HepG2 (cell line): ENCODE results near the gene RERE. TPM values are rescaled to one million over a fixed set of nuclear protein-coding genes. Genes with fewer than 3 reads are reported as not detected.

Source experiments
- ATAC-seq: fragments of 200-7000 bp; cut with Tn5 transposase; 3 replicates; pipeline ENCODE4 v1.9.1; 2020; ENCODE audit warnings: mild to moderate bottlenecking, moderate library complexity
- BruUV-seq: library from RNA; stranded (reverse); fragments of 400-500 nt; replicated peaks from 2 replicates; lab custom pipeline; 2021; lab: Mats Ljungman, UMichigan
- CTCF ChIA-PET: fragments of 300-600 bp; formaldehyde crosslinking; extraction: SDS; loops from one replicate; lab custom pipeline; 2021; ENCODE audit warnings: low total read pairs, inconsistent platforms, low intra/inter-chr PET ratio; lab: Yijun Ruan, JAX
- POLR2A ChIA-PET: fragments of 350-600 bp; sonication (Branson Sonifier 250); formaldehyde crosslinking; loops from one replicate; lab custom pipeline; 2020; ENCODE audit warnings: antibody characterized with exemption, inconsistent platforms; lab: Yijun Ruan, JAX
- DNase-seq: peaks from one replicate; pipeline ENCODE4 v3.0.0-alpha.2; 2015; ENCODE audit warnings: low spot score
- FAIRE-seq: peaks from 3 replicates; lab custom pipeline; 2011; peaks lifted over from hg19 to GRCh38; lab: Jason Lieb, UNC
- H2AFZ ChIP-seq: one replicate; pipeline ENCODE4 v1.6.1; 2011; ENCODE audit warnings: low read length, inconsistent platforms
- H3K27ac ChIP-seq: fragments of 300-600 bp; 3 replicates; pipeline ENCODE4 v1.8.0; 2011; ENCODE audit warnings: mixed run types, mild to moderate bottlenecking, mixed read lengths, low read length, inconsistent platforms; ENCODE audit not compliant: insufficient read depth; ENCODE audit errors: extremely low read length
- H3K27me3 ChIP-seq, 2 experiments: fragments of 200-600 bp in 1 of 2; 2 replicates in 1 of 2; 3 replicates in 1 of 2; pipeline versions ENCODE4 v1.6.0 to v1.8.0; 2011; ENCODE audit warnings: low read length in 2 of 2, mild to moderate bottlenecking in 2 of 2, moderate library complexity in 2 of 2, inconsistent platforms in 1 of 2; ENCODE audit not compliant: insufficient read depth in 2 of 2, control insufficient read depth in 1 of 2
- H3K36me3 ChIP-seq, 2 experiments: fragments of 200-600 bp in 1 of 2; replicated peaks in 1 of 2; 2 replicates in 1 of 2; 3 replicates in 1 of 2; pipeline versions ENCODE4 v1.5.1 to v1.8.0; 2011; ENCODE audit warnings: low read length in 2 of 2, inconsistent platforms in 1 of 2; ENCODE audit not compliant: insufficient read depth in 2 of 2, control insufficient read depth in 1 of 2
- H3K4me1 ChIP-seq: 2 replicates; pipeline ENCODE4 v1.5.1; 2012; ENCODE audit warnings: low read length, inconsistent platforms; ENCODE audit not compliant: insufficient read depth
- H3K4me2 ChIP-seq: 2 replicates; pipeline ENCODE4 v1.6.0; 2011; ENCODE audit warnings: low read depth, low read length, inconsistent platforms
- H3K4me3 ChIP-seq, 3 experiments: fragments of 200-600 bp in 1 of 3; sonication (generic), shearing (Covaris generic) in 1 of 3; replicated peaks in 1 of 3; 2 replicates each; pipeline ENCODE4 v1.5.1; 2011 to 2016; ENCODE audit warnings: low read length in 3 of 3, inconsistent platforms in 2 of 3, low read depth in 2 of 3, mild to moderate bottlenecking in 2 of 3, control low read depth in 1 of 3, mixed read lengths in 1 of 3; ENCODE audit not compliant: insufficient read depth in 1 of 3
- H3K79me2 ChIP-seq: one replicate; pipeline ENCODE4 v1.6.1; 2011; ENCODE audit warnings: low read length, inconsistent platforms; ENCODE audit not compliant: insufficient read depth
- H3K9ac ChIP-seq: 2 replicates; pipeline ENCODE4 v1.6.0; 2011; ENCODE audit warnings: mild to moderate bottlenecking, low read depth, low read length, inconsistent platforms; ENCODE audit not compliant: insufficient read depth
- H3K9me3 ChIP-seq: 2 replicates; pipeline ENCODE4 v1.5.1; 2012; ENCODE audit warnings: mild to moderate bottlenecking, low read length
- H4K20me1 ChIP-seq: 2 replicates; pipeline ENCODE4 v1.6.0; 2011; ENCODE audit warnings: inconsistent platforms, mild to moderate bottlenecking, low read length, moderate library complexity; ENCODE audit not compliant: insufficient read depth
- CHD4 ChIP-seq: fragments of 200-600 bp; sonication (generic); IDR thresholded peaks from 2 replicates; pipeline ENCODE4 v1.7.0; 2017; ENCODE audit warnings: mild to moderate bottlenecking, low read length, borderline replicate concordance
- GLI4 ChIP-seq: sonication (generic); formaldehyde crosslinking; IDR thresholded peaks from 2 replicates; pipeline ENCODE4 v1.5.1; 2020; ENCODE audit warnings: missing genetic modification reagents, mild to moderate bottlenecking, moderate library complexity, borderline replicate concordance
- SPEN ChIP-seq: sonication (generic); formaldehyde crosslinking; IDR thresholded peaks from 2 replicates; pipeline ENCODE4 v1.5.1; 2020; ENCODE audit warnings: low read depth, mild to moderate bottlenecking, missing genetic modification reagents
- TOE1 ChIP-seq: sonication (generic); formaldehyde crosslinking; IDR thresholded peaks from 2 replicates; pipeline ENCODE4 v1.4.0; 2020; ENCODE audit warnings: mild to moderate bottlenecking, missing genetic modification reagents
- YY1 ChIP-seq: IDR thresholded peaks from 2 replicates; pipeline ENCODE4 v1.6.1; 2011; ENCODE audit warnings: low read length, low read depth, moderate library complexity, mild to moderate bottlenecking; ENCODE audit not compliant: insufficient read depth, insufficient replicate concordance
- ZMYM3 ChIP-seq: sonication (generic); formaldehyde crosslinking; IDR thresholded peaks from 2 replicates; pipeline ENCODE4 v1.5.1; 2020; ENCODE audit warnings: mild to moderate bottlenecking, missing genetic modification reagents
- ZNF350 ChIP-seq: sonication (generic); formaldehyde crosslinking; IDR thresholded peaks from 2 replicates; pipeline ENCODE4 v1.4.0; 2020; ENCODE audit warnings: mild to moderate bottlenecking, low read depth, missing genetic modification reagents, borderline replicate concordance
- ZNF558 ChIP-seq: sonication (generic); formaldehyde crosslinking; IDR thresholded peaks from 2 replicates; pipeline ENCODE4 v1.9.0; 2022; ENCODE audit warnings: mild to moderate bottlenecking, missing genetic modification reagents, borderline replicate concordance
- ZNF792 ChIP-seq: IDR thresholded peaks from 2 replicates; pipeline ENCODE4 v1.6.1; 2016
- WGBS: methylation state at CpG from one replicate; pipeline ENCODE4 v1.1.6; 2017; ENCODE audit warnings: low lambda C conversion rate; 5-methylcytosine and 5-hydroxymethylcytosine counted together
- in situ Hi-C: cut with HindIII; loops from 2 replicates; pipeline ENCODE4 v1.10.0; 2017; ENCODE audit warnings: low pct_unique_long_range_greater_than_20kb; ENCODE audit not compliant: extremely low pct_ligation_motif_present
- intact Hi-C: fragments of 100-400 bp; cut with micrococcal nuclease; formaldehyde crosslinking; loops from one replicate; pipeline ENCODE4 v1.10.0; 2022; ENCODE audit not compliant: unreplicated experiment
- polyA plus RNA-seq, 8 experiments: library from polyadenylated mRNA; depleted of rRNA in 3 of 8; stranded (reverse) in 7 of 8; unstranded in 1 of 8; fragments of >200 nt; fragmentation: Illumina TruSeq in 4 of 8; extraction: Trizol in 4 of 8; gene quantifications; 2 replicates each; pipeline versions ENCODE4 v1.2.1 to v1.2.3, GENCODE V29; 2011 to 2016; ENCODE audit warnings: low read depth in 4 of 8, missing spikeins in 1 of 8, mixed read lengths in 1 of 8; ENCODE audit not compliant: insufficient read depth in 1 of 8
- total RNA-seq, 5 experiments: library from RNA; depleted of rRNA; stranded (reverse); fragments of >200 nt; fragmentation: Illumina TruSeq; extraction: Trizol; gene quantifications; 2 replicates each; pipeline ENCODE4 v1.2.3, GENCODE V29; 2016; ENCODE audit warnings: low read depth in 1 of 5
- TF ChIP-seq, protein P1 (sequence below): sonication (generic); formaldehyde crosslinking; IDR thresholded peaks from 2 replicates; pipeline ENCODE4 v1.8.1; 2023; ENCODE audit warnings: missing genetic modification reagents, inconsistent platforms, borderline replicate concordance
- TF ChIP-seq, protein P2 (sequence below): sonication (generic); formaldehyde crosslinking; IDR thresholded peaks from 2 replicates; pipeline ENCODE4 v1.5.1; 2020; ENCODE audit warnings: missing genetic modification reagents, mild to moderate bottlenecking, borderline replicate concordance
- TF ChIP-seq, protein P3 (sequence below): IDR thresholded peaks from 2 replicates; pipeline ENCODE4 v1.6.1; 2016; ENCODE audit warnings: low read depth, borderline replicate concordance
- TF ChIP-seq, protein P4 (sequence below): sonication (generic); formaldehyde crosslinking; IDR thresholded peaks from 2 replicates; pipeline ENCODE4 v1.4.0; 2020; ENCODE audit warnings: mild to moderate bottlenecking, missing genetic modification reagents, borderline replicate concordance

RERE gene
- total and polyA plus RNA-seq, 2 of the 13 experiments (the other 11 are each of a cell fraction or from before 2014, with no cell fraction given) = 18.3 to 21.9 TPM

DNA sequence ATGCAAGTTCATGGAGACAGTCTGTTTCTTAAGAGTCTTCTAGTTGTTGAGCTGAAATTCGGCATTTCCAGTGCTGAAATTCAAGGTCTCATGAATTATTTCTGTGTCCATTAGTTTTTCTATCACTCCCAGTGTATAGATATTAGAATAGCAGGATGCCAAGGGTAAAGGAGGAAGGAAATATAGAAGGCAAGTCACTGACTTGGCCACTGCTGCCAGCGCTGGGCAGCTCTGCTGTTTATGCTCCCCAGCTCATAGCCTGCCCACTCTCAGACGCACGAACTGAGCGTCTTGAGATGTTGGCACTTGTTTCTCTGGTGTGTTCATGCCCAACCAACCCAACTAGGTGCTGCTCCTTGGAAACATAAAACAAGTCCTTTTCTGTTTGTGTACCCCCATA is 389.5 kb downstream of the RERE start (continued):
- TF ChIP-seq, protein P1, sequence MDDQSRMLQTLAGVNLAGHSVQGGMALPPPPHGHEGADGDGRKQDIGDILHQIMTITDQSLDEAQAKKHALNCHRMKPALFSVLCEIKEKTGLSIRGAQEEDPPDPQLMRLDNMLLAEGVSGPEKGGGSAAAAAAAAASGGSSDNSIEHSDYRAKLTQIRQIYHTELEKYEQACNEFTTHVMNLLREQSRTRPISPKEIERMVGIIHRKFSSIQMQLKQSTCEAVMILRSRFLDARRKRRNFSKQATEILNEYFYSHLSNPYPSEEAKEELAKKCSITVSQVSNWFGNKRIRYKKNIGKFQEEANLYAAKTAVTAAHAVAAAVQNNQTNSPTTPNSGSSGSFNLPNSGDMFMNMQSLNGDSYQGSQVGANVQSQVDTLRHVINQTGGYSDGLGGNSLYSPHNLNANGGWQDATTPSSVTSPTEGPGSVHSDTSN (CRISPR knock-in tag) = no peak
- TF ChIP-seq GLI4 (CRISPR knock-in tag) (no peak), ZNF792 (CRISPR knock-in tag) (no peak), CHD4 (no peak), SPEN (CRISPR knock-in tag) (no peak), ZNF558 (CRISPR knock-in tag) (no peak)
- TF ChIP-seq, protein P2, sequence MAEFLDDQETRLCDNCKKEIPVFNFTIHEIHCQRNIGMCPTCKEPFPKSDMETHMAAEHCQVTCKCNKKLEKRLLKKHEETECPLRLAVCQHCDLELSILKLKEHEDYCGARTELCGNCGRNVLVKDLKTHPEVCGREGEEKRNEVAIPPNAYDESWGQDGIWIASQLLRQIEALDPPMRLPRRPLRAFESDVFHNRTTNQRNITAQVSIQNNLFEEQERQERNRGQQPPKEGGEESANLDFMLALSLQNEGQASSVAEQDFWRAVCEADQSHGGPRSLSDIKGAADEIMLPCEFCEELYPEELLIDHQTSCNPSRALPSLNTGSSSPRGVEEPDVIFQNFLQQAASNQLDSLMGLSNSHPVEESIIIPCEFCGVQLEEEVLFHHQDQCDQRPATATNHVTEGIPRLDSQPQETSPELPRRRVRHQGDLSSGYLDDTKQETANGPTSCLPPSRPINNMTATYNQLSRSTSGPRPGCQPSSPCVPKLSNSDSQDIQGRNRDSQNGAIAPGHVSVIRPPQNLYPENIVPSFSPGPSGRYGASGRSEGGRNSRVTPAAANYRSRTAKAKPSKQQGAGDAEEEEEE (CRISPR knock-in tag) = no peak
- TF ChIP-seq, all 625 proteins: peak for 0

DNA sequence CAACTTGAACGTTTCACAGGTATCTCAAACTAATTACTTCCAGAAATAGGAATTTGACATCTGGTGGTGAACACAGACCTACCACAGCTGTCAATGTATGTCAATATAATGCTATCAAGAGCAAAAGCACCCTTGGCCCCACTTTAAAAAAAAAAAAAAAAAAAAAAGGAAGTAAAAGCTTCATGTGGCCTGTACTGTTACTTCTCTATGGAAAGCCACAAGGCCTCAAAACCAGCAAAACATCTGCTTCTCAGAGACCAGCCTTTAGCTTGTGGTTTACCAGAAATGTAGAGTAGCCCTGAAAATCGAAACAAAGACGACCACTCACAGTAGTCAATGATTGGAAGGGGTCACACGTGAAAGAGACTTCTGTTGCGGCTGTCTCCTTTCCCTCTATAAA is 389.9 kb downstream of the RERE start:
- no peak overlapping the region for H3K4me3 ChIP-seq
- ChIA-PET POLR2A (interaction anchor here (0.7 kb wide), 1 partner anchor 15 kb away, joined by 4 read pairs; no protein-coding TSS in a partner anchor), CTCF (no interaction called here)
- intact Hi-C loops (no loop called here), in situ Hi-C loops (no loop called here)
- H3K9me3 ChIP-seq = no peaks in the 10 kb centered on the region
- no peak overlapping the region for H3K9ac ChIP-seq
- H3K36me3 ChIP-seq = peaks cover 12% of the 10 kb centered on the region in 2 experiments
- WGBS = 97% methylated on average over 5 of the region's 5 CpGs
- FAIRE-seq (no peak), ATAC-seq (no peak), DNase-seq (no peak)
- no peak overlapping the region for H3K27ac ChIP-seq
- H3K79me2 ChIP-seq = peaks cover 17% of the 10 kb centered on the region
- no TSS peak for BruUV-seq
- H4K20me1 ChIP-seq = peaks cover 30% of the 10 kb centered on the region
- peaks cover 22% of the 10 kb centered on the region for H3K4me1 ChIP-seq
- no peaks in the 10 kb centered on the region for H3K27me3 ChIP-seq
- H2AFZ ChIP-seq = no peak overlapping the region
- no peak overlapping the region for H3K4me2 ChIP-seq
- no peak for TF ChIP-seq TOE1 (CRISPR knock-in tag)
- no peak for TF ChIP-seq YY1
- TF ChIP-seq, protein P3, sequence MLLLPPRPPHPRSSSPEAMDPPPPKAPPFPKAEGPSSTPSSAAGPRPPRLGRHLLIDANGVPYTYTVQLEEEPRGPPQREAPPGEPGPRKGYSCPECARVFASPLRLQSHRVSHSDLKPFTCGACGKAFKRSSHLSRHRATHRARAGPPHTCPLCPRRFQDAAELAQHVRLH (CRISPR knock-in tag) = no peak
- no peak for TF ChIP-seq ZNF350 (CRISPR knock-in tag)
- no peak for TF ChIP-seq ZMYM3
- TF ChIP-seq, protein P4, sequence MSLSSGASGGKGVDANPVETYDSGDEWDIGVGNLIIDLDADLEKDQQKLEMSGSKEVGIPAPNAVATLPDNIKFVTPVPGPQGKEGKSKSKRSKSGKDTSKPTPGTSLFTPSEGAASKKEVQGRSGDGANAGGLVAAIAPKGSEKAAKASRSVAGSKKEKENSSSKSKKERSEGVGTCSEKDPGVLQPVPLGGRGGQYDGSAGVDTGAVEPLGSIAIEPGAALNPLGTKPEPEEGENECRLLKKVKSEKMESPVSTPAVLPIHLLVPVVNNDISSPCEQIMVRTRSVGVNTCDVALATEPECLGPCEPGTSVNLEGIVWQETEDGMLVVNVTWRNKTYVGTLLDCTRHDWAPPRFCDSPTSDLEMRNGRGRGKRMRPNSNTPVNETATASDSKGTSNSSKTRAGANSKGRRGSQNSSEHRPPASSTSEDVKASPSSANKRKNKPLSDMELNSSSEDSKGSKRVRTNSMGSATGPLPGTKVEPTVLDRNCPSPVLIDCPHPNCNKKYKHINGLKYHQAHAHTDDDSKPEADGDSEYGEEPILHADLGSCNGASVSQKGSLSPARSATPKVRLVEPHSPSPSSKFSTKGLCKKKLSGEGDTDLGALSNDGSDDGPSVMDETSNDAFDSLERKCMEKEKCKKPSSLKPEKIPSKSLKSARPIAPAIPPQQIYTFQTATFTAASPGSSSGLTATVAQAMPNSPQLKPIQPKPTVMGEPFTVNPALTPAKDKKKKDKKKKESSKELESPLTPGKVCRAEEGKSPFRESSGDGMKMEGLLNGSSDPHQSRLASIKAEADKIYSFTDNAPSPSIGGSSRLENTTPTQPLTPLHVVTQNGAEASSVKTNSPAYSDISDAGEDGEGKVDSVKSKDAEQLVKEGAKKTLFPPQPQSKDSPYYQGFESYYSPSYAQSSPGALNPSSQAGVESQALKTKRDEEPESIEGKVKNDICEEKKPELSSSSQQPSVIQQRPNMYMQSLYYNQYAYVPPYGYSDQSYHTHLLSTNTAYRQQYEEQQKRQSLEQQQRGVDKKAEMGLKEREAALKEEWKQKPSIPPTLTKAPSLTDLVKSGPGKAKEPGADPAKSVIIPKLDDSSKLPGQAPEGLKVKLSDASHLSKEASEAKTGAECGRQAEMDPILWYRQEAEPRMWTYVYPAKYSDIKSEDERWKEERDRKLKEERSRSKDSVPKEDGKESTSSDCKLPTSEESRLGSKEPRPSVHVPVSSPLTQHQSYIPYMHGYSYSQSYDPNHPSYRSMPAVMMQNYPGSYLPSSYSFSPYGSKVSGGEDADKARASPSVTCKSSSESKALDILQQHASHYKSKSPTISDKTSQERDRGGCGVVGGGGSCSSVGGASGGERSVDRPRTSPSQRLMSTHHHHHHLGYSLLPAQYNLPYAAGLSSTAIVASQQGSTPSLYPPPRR (CRISPR knock-in tag) = no peak
